Stimulated activated CD8-positive, alpha-beta memory T cell treated with anti-CD3 and anti-CD28 coated beads, Interleukin-15, amount 100 ng/mL, for 1 hour (primary cell): ENCODE measurements around the gene FER1L5.

ENCODE experiments used
- DNase-seq: peaks from one replicate; pipeline ENCODE4 v3.0.0-alpha.2; 2020; ENCODE audit warnings: low read depth

Gene FER1L5

GRCh38 chr2:96747061-96747617 lies 104.6 kb downstream of the FER1L5 start:
- DNase-seq, result no peak

- DNase-seq, result no peak
Measured at GRCh38 chr2:96751800-96752199, 109.2 kb downstream of the FER1L5 start.

DNA sequence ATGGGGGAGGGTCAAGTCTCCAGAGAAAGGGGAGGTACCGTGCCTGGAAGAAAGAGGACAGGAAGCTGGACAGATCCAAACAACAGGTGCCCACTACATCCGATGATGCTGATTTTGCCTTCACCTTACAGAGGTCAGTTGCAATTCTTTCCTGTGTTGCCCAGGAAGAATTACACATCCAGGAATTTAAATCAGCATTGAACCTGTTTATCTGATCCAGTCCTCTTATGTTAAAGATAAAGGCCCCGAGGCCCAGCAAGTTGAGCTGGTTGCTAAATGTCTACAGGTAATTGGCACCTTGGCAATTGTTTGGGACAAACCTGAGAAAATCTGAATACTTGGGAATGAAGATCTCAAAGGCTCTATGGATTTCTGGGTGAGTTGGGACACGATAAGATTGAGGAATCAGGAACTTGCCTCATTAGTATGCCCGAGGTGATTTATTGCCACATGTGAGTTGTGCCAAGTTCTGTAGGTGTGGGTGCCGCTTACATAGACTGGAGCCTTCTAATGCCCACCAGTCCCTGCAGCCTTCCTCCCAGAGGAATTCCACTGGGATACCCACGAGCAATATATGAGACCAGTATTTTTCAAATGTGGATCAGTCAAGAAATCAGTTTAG lies 111.2 kb downstream of the FER1L5 start:
- DNase-seq, result no peak

DNA sequence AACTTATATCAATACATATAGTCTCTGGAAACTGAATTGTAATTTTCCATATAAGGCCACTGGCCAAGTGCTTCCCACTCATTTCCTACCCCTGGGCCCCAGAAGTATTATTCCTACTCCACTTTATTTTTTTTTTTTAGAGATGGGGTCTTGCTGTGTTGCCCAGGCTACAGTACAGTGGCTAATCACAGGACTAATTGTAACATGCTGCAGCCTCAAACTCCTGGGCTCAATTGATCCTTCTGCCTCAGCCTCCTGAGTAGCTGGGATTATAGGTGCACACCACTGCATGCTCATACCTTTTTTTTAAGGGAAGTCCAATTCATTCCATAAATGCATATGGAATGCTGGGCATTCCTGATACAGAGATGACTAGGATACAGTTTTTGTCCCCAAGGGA lies 111.8 kb downstream of the FER1L5 start:
- no peak for DNase-seq
